Muscle layer of colon (tissue), 2 donors: ENCODE data around the gene HMX3.

Experiments
- H3K27ac ChIP-seq: one replicate; pipeline ENCODE4 v1.7.0; 2013; ENCODE audit warnings: low read depth, mild to moderate bottlenecking, low read length, moderate library complexity
- H3K27me3 ChIP-seq, 2 donors: one replicate each; pipeline ENCODE4 v1.7.0; 2013; ENCODE audit warnings: low read length in 2 of 2, mild to moderate bottlenecking in 2 of 2; ENCODE audit not compliant: insufficient read depth in 2 of 2, control insufficient read depth in 1 of 2
- H3K36me3 ChIP-seq: one replicate; pipeline ENCODE4 v1.7.0; 2013; ENCODE audit warnings: mild to moderate bottlenecking, low read length; ENCODE audit not compliant: insufficient read depth
- H3K4me1 ChIP-seq: one replicate; pipeline ENCODE4 v1.7.0; 2013; ENCODE audit warnings: mild to moderate bottlenecking, low read length; ENCODE audit not compliant: insufficient read depth
- H3K4me3 ChIP-seq, 2 donors: one replicate each; pipeline ENCODE4 v1.7.0; 2013; ENCODE audit warnings: low read length in 2 of 2, low read depth in 1 of 2, mild to moderate bottlenecking in 1 of 2, moderate library complexity in 1 of 2
- H3K9ac ChIP-seq: one replicate; pipeline ENCODE4 v1.7.0; 2013; ENCODE audit warnings: low read length
- H3K9me3 ChIP-seq: one replicate; pipeline ENCODE4 v1.7.0; 2013; ENCODE audit warnings: mild to moderate bottlenecking, low read length
- donor health status: abdominal sarcoma.
- donor health status: Adenocarcinoma of cecum.

Gene HMX3

GRCh38 chr10:123136221-123136805 is 543 bp downstream of the HMX3 start:
- Histone ChIP-seq H3K4me3 (peak overlapping the region in 1 of 2 donors; percentile 35), H3K4me1 (peaks cover 27% of the 10 kb centered on the region)

GRCh38 chr10:123136806-123137642 is 1.3 kb downstream of the HMX3 start:
- Histone ChIP-seq H3K4me3 (peak overlapping the region in 1 of 2 donors; percentile 35), H3K9ac (no peak overlapping the region), H3K4me1 (peaks cover 27% of the 10 kb centered on the region)

More at GRCh38 chr10:123136221-123136805, 543 bp downstream of the HMX3 start:
- Histone ChIP-seq H3K27me3 (peaks cover 88 to 98% of the 10 kb centered on the region in 2 donors), H3K36me3 (no peaks in the 10 kb centered on the region), H3K9me3 (no peaks in the 10 kb centered on the region), H3K27ac (no peak overlapping the region), H3K9ac (no peak overlapping the region)

DNA sequence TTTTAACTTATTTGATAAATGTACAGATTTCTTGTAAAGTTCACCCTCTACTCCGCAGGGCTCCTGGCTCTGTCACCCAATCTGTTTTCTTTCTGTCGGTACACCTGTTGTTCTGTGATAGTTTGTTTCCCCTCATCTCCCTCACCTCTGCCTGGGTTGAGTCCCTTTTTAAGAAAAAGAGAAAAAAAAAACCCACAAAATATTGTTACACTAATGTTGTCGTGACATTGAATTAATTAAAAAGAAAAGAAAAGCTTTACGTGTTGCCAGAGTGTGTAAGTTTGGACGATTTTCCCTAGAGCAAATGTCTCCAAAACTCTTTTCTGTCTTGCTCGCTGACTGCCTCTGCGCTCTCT is 3.4 kb downstream of the HMX3 start:
- Histone ChIP-seq H3K27ac (no peak overlapping the region), H3K4me3 (no peak overlapping the region), H3K9ac (no peak overlapping the region), H3K9me3 (no peaks in the 10 kb centered on the region), H3K36me3 (no peaks in the 10 kb centered on the region), H3K4me1 (peaks cover 12% of the 10 kb centered on the region), H3K27me3 (peaks cover 87 to 98% of the 10 kb centered on the region in 2 donors)

More at GRCh38 chr10:123136806-123137642, 1.3 kb downstream of the HMX3 start:
- Histone ChIP-seq H3K9me3 (no peaks in the 10 kb centered on the region), H3K36me3 (no peaks in the 10 kb centered on the region), H3K27ac (no peak overlapping the region), H3K27me3 (peaks cover 88 to 98% of the 10 kb centered on the region in 2 donors)

GRCh38 chr10:123139521-123140163 is 3.9 kb downstream of the HMX3 start:
- H3K36me3 ChIP-seq: no peaks in the 10 kb centered on the region
- H3K4me3 ChIP-seq: no peak overlapping the region
- peaks cover 87 to 98% of the 10 kb centered on the region in 2 donors for H3K27me3 ChIP-seq
- peaks cover 11% of the 10 kb centered on the region for H3K4me1 ChIP-seq
- H3K9ac ChIP-seq: no peak overlapping the region
- H3K9me3 ChIP-seq: no peaks in the 10 kb centered on the region
- H3K27ac ChIP-seq: no peak overlapping the region

GRCh38 chr10:123140164-123140982 is 4.6 kb downstream of the HMX3 start:
- no peaks in the 10 kb centered on the region for H3K36me3 ChIP-seq
- H3K4me3 ChIP-seq: no peak overlapping the region
- peaks cover 7% of the 10 kb centered on the region for H3K4me1 ChIP-seq
- H3K27me3 ChIP-seq: peaks cover 87 to 98% of the 10 kb centered on the region in 2 donors
- H3K9ac ChIP-seq: no peak overlapping the region
- no peaks in the 10 kb centered on the region for H3K9me3 ChIP-seq
- no peak overlapping the region for H3K27ac ChIP-seq

GRCh38 chr10:123140983-123141390 is 5.2 kb downstream of the HMX3 start:
- Histone ChIP-seq H3K9ac (no peak overlapping the region), H3K4me1 (peaks cover 5% of the 10 kb centered on the region), H3K9me3 (no peaks in the 10 kb centered on the region)

DNA sequence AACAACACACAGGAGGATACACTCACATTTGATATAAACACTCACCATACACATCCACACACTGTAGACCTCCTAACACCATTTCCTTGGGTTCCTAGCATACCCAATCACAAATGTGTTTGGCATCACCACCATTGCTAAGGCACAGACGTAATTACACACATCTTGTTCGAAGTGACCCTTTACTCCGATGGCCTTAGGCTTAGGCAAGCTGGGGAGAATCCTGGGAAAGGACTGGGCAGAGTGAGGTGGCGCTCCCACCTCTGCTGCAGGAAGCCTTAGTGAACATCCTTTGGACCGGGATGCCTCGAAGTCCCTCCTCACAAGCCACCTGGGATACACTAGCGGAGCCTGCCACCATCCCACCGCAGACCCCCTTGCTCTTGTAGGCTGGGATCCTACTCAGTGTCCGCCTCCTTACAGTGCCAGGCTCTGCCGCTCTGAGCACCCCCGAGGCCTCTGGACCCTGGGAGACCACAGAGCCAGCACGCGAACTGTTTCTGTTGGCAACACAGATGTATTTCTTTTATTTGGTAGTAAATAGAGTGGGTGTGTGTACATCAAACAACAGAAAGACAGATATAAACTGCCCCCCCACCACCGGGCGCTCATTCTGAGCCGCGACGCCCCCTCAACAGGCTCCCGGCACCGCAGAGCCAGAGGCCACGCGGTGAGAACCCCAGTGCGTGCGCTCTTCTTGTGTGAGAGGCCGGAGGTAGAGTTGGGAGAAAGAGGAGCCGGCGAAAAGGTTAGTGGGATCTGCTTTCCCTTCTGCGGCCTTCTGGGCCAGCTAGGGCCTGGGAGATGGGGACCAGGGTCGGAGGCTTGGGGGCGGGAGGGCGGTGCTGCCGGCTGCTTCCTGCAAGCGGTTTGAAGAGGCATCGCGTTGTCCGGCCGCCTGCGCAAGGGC is 6.3 kb downstream of the HMX3 start:
- Histone ChIP-seq H3K9ac (no peak overlapping the region), H3K4me3 (no peak overlapping the region), H3K27ac (no peak overlapping the region), H3K36me3 (no peaks in the 10 kb centered on the region), H3K27me3 (peaks cover 94 to 99% of the 10 kb centered on the region in 2 donors), H3K9me3 (no peaks in the 10 kb centered on the region), H3K4me1 (no peaks in the 10 kb centered on the region)

More at GRCh38 chr10:123140983-123141390, 5.2 kb downstream of the HMX3 start:
- Histone ChIP-seq H3K27ac (no peak overlapping the region), H3K4me3 (no peak overlapping the region), H3K36me3 (no peaks in the 10 kb centered on the region), H3K27me3 (peaks cover 90 to 98% of the 10 kb centered on the region in 2 donors)

DNA sequence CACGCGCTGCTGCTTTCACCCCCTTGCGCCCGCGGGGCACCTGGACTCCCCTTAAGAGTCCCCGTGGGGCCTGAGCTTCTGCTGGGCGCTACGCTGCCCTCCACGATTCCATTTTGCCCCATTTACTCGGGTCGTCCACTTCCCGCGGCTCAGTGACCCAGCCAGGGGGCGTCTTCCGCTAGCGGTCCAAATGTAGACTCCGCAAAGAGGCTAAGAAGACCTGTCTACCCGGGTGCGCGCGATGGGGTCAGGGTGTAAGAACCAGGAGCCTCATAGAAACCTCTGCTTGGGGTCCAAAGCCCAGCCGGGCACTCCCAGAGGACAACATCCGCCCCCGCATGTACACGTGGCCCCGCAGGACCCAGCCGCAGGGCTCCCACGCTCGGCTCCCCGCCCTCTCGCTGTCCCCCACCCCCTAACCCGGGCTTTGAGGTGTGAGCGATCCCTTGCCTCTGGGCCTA is 7.0 kb downstream of the HMX3 start:
- Histone ChIP-seq H3K9me3 (no peaks in the 10 kb centered on the region), H3K4me1 (no peaks in the 10 kb centered on the region)

DNA sequence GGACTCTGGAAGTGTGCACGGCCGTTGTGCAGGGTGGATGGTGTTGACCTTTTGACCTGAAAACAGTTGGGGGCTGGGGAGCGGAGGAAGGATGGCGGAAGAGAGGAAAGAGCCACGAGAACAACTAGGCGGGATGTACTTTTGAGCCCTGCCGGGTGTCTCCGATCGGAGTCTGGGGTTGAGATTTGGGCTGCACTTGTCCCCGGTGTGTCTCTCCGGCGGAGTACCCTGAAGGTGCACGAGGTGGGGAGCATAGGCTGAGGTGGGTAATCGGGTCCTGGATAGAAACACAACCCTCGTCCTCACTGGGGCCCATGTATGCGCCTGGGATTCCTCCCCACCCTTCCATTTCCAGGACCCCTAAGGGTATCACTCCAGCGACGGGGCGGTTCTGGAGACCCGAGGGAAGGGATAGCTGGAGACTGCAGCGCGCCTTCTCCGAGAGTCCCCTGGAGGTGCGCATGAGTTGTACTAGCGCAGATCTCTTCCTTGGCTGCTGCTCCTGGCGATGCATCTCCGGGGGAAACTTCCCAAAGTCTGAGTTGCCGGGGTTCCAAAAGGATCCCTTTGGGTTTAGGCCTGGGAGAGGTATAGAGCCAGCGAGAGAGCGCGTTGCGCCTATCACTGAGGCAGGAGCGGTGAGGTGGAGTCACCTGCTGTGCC is 7.5 kb downstream of the HMX3 start:
- no peaks in the 10 kb centered on the region for H3K36me3 ChIP-seq
- peaks cover 89 to 99% of the 10 kb centered on the region in 2 donors for H3K27me3 ChIP-seq
- H3K9ac ChIP-seq: no peak overlapping the region
- no peak overlapping the region for H3K27ac ChIP-seq
- H3K9me3 ChIP-seq: no peaks in the 10 kb centered on the region
- H3K4me3 ChIP-seq: no peak overlapping the region
- no peaks in the 10 kb centered on the region for H3K4me1 ChIP-seq

More for the DNA sequence above, 7.0 kb downstream of the HMX3 start:
- Histone ChIP-seq H3K9ac (no peak overlapping the region), H3K27me3 (peaks cover 94 to 99% of the 10 kb centered on the region in 2 donors), H3K27ac (no peak overlapping the region), H3K36me3 (no peaks in the 10 kb centered on the region), H3K4me3 (no peak overlapping the region)

GRCh38 chr10:123143825-123144168 is 8.0 kb downstream of the HMX3 start:
- Histone ChIP-seq H3K27me3 (peaks cover 89 to 99% of the 10 kb centered on the region in 2 donors), H3K27ac (no peak overlapping the region), H3K4me1 (no peaks in the 10 kb centered on the region), H3K4me3 (no peak overlapping the region), H3K9ac (no peak overlapping the region), H3K36me3 (no peaks in the 10 kb centered on the region), H3K9me3 (no peaks in the 10 kb centered on the region)
